GM12873 (cell line): ENCODE data around the gene CNTN4.

Experiments
- TF ChIP-seq, protein P1 (sequence below): IDR thresholded peaks from 2 replicates; pipeline ENCODE4 v1.5.1; 2012; ENCODE audit warnings: low read depth, mild to moderate bottlenecking, moderate library complexity, low read length, control low read depth; ENCODE audit not compliant: insufficient read depth; ENCODE audit errors: missing control alignments

Gene CNTN4

DNA sequence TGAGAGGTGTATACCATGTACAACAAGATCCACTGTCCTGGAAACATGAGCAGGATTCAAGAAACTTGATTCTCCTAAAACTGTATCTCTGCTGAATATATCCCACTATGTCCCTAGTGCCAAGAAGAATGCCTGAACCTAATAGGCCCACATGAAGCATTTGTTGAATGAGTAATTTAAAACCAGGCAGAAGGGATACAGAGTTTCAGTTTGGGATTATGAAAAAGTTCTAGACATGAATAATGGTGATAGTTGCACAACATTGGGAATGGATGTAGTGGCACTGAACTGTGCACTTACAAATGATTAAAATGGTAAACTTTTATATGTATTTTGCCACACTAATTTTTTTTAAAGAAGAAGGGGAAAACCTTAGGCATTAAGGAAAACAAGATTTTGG, 750.4 kb downstream of the CNTN4 start:
- TF ChIP-seq, protein P1, sequence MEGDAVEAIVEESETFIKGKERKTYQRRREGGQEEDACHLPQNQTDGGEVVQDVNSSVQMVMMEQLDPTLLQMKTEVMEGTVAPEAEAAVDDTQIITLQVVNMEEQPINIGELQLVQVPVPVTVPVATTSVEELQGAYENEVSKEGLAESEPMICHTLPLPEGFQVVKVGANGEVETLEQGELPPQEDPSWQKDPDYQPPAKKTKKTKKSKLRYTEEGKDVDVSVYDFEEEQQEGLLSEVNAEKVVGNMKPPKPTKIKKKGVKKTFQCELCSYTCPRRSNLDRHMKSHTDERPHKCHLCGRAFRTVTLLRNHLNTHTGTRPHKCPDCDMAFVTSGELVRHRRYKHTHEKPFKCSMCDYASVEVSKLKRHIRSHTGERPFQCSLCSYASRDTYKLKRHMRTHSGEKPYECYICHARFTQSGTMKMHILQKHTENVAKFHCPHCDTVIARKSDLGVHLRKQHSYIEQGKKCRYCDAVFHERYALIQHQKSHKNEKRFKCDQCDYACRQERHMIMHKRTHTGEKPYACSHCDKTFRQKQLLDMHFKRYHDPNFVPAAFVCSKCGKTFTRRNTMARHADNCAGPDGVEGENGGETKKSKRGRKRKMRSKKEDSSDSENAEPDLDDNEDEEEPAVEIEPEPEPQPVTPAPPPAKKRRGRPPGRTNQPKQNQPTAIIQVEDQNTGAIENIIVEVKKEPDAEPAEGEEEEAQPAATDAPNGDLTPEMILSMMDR, result no peak

DNA sequence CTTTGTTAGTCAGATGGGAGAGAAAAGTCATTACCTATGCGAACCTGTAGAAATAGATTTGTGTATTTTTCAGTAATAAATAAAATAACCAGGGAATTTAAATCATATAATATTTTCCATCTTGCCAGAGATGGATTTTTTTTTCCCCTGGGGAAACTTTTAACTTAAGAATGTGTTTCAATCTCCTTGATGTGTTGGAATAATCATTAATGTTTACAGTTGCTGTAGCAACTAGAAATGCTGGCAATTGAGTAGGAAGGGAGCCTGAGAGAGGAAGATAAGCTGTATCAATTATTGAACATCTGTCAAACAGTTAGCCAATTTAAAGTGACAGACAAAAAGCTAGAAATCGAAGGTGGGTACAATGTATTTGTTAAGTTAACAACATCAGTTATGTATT, 752.0 kb downstream of the CNTN4 start:
- TF ChIP-seq, protein P1, result no peak

DNA sequence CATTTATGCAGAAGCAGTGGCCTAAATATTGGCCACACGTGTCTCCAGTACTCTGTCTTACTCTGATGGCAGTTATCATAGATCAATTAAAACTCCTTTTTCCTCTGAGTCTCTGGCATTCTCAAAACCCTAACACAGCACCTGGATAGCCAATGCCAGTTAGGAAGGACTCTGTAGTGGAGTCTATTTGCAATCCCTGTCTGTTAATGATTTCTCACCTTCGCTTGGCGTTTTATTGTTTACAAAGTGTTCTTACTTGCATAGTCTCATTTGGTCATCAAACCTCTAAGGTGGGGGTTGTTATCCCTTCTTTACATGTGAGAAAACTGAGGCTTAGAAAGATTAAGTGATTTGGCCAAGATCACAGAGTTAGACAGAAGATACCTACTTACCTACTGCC, 752.7 kb downstream of the CNTN4 start:
- TF ChIP-seq, protein P1, result no peak

DNA sequence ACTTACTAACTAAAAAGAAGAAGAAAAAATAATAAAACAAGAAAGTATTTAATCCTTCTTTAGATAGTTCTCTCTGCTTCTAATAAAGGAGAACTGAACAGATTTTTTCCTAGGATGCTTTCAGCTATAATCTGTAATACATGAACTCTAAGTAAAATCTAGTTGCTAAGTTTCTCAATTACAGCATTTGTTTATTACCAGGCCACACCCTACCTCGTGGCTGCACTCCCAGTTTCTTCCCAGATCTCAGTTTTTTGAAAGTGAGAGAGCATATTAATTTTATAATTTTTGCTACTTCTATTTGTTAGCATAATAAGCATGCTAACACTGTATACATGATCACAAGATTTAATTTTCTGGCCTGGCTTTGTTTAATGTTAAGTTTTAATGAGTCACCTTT, 753.2 kb downstream of the CNTN4 start:
- TF ChIP-seq, protein P1, result no peak

DNA sequence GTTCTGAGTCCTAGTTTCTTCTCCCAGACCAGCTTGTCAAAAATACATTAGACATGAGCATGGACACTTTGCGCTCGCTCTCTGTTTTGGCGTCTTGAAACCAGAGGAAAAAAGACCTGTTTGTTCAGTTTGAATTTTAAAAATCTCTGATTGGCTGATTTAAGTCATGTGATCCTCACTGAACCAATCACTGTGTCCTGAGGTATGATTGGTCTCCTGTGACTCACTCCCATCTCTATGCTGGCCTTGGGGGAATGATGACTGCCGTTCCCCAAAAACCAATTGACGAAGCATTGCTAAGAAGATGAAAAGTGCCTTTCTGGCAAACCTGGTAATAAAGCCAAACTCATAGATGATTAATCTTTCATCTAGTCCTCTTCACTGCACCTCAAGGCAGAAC, 755.0 kb downstream of the CNTN4 start:
- TF ChIP-seq, protein P1, result no peak

DNA sequence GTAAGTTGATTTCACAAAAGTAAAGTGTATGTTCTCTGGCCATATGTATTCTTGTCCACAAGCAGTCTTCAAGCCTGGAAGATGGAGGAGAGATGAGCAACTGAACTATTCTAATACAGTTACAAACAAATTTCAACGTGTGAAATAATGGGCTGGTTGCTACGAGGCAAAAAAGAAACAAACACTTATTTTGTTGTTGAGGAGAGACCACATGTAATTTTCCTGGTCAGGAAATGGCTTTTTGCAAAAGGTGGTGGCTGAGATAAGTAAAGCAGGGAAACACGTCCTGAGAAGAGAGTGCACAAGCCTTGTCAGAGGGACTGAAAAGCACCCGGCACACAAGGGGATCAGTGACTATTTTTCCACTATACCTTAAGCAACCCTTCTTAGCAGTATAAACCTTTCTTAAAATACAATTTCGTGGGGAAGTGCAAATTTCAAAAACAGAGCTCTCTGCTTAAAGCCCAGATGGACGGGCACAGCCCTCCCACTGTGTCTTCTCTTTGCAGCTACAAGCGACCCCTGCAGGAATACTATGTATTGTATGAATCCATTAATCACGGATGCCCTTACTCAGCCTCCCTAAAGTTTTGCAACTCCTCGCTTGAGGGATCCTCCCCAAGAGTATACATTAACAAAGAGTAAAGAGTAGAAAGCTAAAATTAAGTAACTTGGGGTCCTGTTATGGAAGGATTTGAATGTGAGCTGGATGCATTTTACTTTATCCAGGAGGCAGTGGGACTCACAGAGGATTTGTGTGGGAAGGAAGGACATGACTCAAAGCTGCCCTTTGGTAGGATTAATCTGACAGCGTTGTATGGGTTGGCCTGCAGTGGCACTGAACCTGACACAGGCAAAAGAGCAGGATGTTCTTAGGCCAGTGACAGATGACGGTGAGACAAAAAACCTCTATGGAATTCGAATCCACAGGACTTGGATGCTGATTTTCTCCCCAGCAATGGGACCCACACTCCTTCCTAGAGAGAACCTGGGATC, 757.8 kb downstream of the CNTN4 start:
- TF ChIP-seq, protein P1, result peak; percentile 17

DNA sequence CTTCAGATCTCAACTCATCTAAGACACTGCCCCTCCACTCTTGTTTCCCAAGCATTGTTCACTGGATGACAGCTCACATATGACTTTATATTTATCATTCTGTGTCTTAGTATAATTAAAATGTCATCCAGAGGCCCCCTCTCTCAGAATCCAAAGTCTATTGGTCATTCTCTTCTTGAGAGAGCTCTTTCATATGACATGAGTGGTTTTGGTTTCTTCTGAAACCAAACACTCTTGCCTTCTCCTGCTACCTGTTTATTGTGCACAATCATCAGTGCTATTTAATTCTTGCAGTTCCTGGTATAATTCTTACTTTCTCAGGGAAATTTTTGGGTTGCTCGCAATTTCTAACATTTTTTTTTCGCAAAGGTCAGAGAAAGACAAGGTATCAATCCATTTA, 762.0 kb downstream of the CNTN4 start:
- TF ChIP-seq, protein P1, result no peak
